Measurements from ENCODE around the gene FGFRL1. TPM values are rescaled to one million over a fixed set of nuclear protein-coding genes. Genes with fewer than 3 reads are reported as not detected.
A peak's percentile ranks its signal among the peaks of the same experiment; 100 is the strongest.

FGFRL1 gene
- total RNA-seq, 1 experiment from 2014 or later: 59.5 TPM

- Histone ChIP-seq H3K79me2 (ENCODE audit: low read depth) (no peaks in the 10 kb centered on the region), H3K4me2 (peak overlapping the region; percentile 70), H3K9me3 (ENCODE audit: insufficient read depth, low read depth) (no peaks in the 10 kb centered on the region), H3K27me3 (ENCODE audit: insufficient read depth, low read depth) (no peaks in the 10 kb centered on the region), H3K9me2 (ENCODE audit: insufficient read depth) (no peaks in the 10 kb centered on the region), H3K4me3 (no peak overlapping the region), H2AFZ (no peak overlapping the region), H4K20me1 (ENCODE audit: insufficient read depth) (no peaks in the 10 kb centered on the region), H3K27ac (no peak overlapping the region), H3K4me1 (replicated peaks; ENCODE audit: insufficient read depth) (peaks cover 49% of the 10 kb centered on the region), H3F3A (ENCODE audit: insufficient read depth, low read depth) (peaks cover 26% of the 10 kb centered on the region; the same call in 1 of the 2 replicates), H3K36me3 (ENCODE audit: low read depth) (no peaks in the 10 kb centered on the region)
- intact Hi-C loops (cut with micrococcal nuclease; ENCODE audit: unreplicated experiment): loop anchor here (5.0 to 10.0 kb wide), 4 partner anchors 42 to 294 kb away; partner anchors contain the start of gene CTBP1
- POLR2A ChIA-PET (ENCODE audit: unreplicated experiment): no interaction called here
- no peak for TF ChIP-seq CTCF (conservative IDR thresholded peaks at IDR 0.05)
- TF ChIP-seq EZH2 (IDR thresholded peaks at IDR 0.05; ENCODE audit: low read depth): no peak
- CTCF ChIA-PET: no interaction called here
- no peak for DNase-seq
- BruUV-seq (replicated peaks): no TSS peak
These were observed 29.1 kb downstream of the FGFRL1 start for GRCh38 chr4:1040344-1041146.

GRCh38 chr4:1041147-1041935 is 29.9 kb downstream of the FGFRL1 start:
- no peak overlapping the region for H2AFZ ChIP-seq
- ChIA-PET POLR2A (ENCODE audit: unreplicated experiment) (interaction anchor here (0.8 kb wide), 1 partner anchor 40 kb away, joined by 8 read pairs; no protein-coding TSS in a partner anchor), CTCF (no interaction called here)

More at GRCh38 chr4:1041147-1041935, 29.9 kb downstream of the FGFRL1 start:
- H3K4me1 ChIP-seq (replicated peaks; ENCODE audit: insufficient read depth): peaks cover 49% of the 10 kb centered on the region
- no TSS peak for BruUV-seq (replicated peaks)
- intact Hi-C loops (cut with micrococcal nuclease; ENCODE audit: unreplicated experiment): loop anchor here (5.0 to 10.0 kb wide), 4 partner anchors 41 to 293 kb away; partner anchors contain the start of gene CTBP1
- TF ChIP-seq EZH2 (IDR thresholded peaks at IDR 0.05; ENCODE audit: low read depth) (no peak), CTCF (conservative IDR thresholded peaks at IDR 0.05) (no peak)
- no peak overlapping the region for H3K4me3 ChIP-seq
- H3K36me3 ChIP-seq (ENCODE audit: low read depth): no peaks in the 10 kb centered on the region
- no peaks in the 10 kb centered on the region for H3K79me2 ChIP-seq (ENCODE audit: low read depth)
- no peaks in the 10 kb centered on the region for H3K27me3 ChIP-seq (ENCODE audit: insufficient read depth, low read depth)
- H3F3A ChIP-seq (ENCODE audit: insufficient read depth, low read depth): peaks cover 26% of the 10 kb centered on the region; the same call in 1 of the 2 replicates
- DNase-seq: peak; percentile 48 to 82
- peak overlapping the region; percentile 47 for H3K4me2 ChIP-seq
- no peaks in the 10 kb centered on the region for H4K20me1 ChIP-seq (ENCODE audit: insufficient read depth)
- H3K9me3 ChIP-seq (ENCODE audit: insufficient read depth, low read depth): no peaks in the 10 kb centered on the region
- H3K9me2 ChIP-seq (ENCODE audit: insufficient read depth): no peaks in the 10 kb centered on the region
- no peak overlapping the region for H3K27ac ChIP-seq
